GM23338 (cell line): ENCODE results near the gene CD82. TPM values are rescaled to one million over a fixed set of nuclear protein-coding genes. Genes with fewer than 3 reads are reported as not detected.

Source experiments
- ATAC-seq: fragments of 200-7000 bp; cut with Tn5 transposase; 3 replicates; pipeline ENCODE4 v1.9.1; 2020
- DNase-seq: peaks from one replicate; pipeline ENCODE4 v3.0.0-alpha.2; 2015; ENCODE audit warnings: low spot score
- H2AFZ ChIP-seq: fragments of 200-600 bp; sonication (generic); 2 replicates; pipeline ENCODE4 v1.8.0; 2016; ENCODE audit warnings: antibody characterized with exemption, mild to moderate bottlenecking, moderate library complexity
- H3F3A ChIP-seq: fragments of 200-600 bp; sonication (generic); replicated peaks from 2 replicates; pipeline ENCODE4 v1.8.0; 2017; ENCODE audit warnings: antibody characterized with exemption, mixed run types, low read depth
- H3K27ac ChIP-seq: fragments of 200-600 bp; sonication (generic); 2 replicates; pipeline ENCODE4 v1.6.1; 2016; ENCODE audit warnings: low read depth
- H3K27me3 ChIP-seq: fragments of 200-600 bp; sonication (generic); 2 replicates; pipeline ENCODE4 v1.8.0; 2016; ENCODE audit warnings: mild to moderate bottlenecking, mixed run types, moderate library complexity; ENCODE audit not compliant: insufficient read depth
- H3K36me3 ChIP-seq: fragments of 200-600 bp; sonication (generic); 2 replicates; pipeline ENCODE4 v1.8.0; 2016; ENCODE audit warnings: mild to moderate bottlenecking; ENCODE audit not compliant: insufficient read depth
- H3K4me1 ChIP-seq: fragments of 200-600 bp; sonication (generic); 2 replicates; pipeline ENCODE4 v1.8.0; 2016; ENCODE audit warnings: mild to moderate bottlenecking, moderate library complexity; ENCODE audit not compliant: insufficient read depth
- H3K4me2 ChIP-seq: fragments of 200-600 bp; sonication (generic); 2 replicates; pipeline ENCODE4 v1.7.1; 2017; ENCODE audit warnings: mixed run types
- H3K4me3 ChIP-seq: fragments of 200-600 bp; sonication (generic); 2 replicates; pipeline ENCODE4 v1.6.1; 2016; ENCODE audit warnings: mixed run types
- H3K79me2 ChIP-seq: fragments of 200-600 bp; sonication (generic); replicated peaks from 2 replicates; pipeline ENCODE4 v1.8.0; 2017; ENCODE audit warnings: mild to moderate bottlenecking; ENCODE audit not compliant: insufficient read depth
- H3K9me2 ChIP-seq: fragments of 200-600 bp; sonication (generic); 2 replicates; pipeline ENCODE4 v1.8.0; 2017; ENCODE audit not compliant: insufficient read depth
- H4K20me1 ChIP-seq: fragments of 200-600 bp; sonication (generic); replicated peaks from 2 replicates; pipeline ENCODE4 v1.8.0; 2017; ENCODE audit warnings: mild to moderate bottlenecking; ENCODE audit not compliant: insufficient read depth
- H3K27ac Mint-ChIP-seq: 2 replicates; pipeline ENCODE4 v1.8.0; 2020; ENCODE audit warnings: inconsistent platforms, mild to moderate bottlenecking, moderate library complexity, mixed read lengths
- H3K27me3 Mint-ChIP-seq: 3 replicates; pipeline ENCODE4 v1.8.0; 2022; ENCODE audit warnings: low read depth, mild to moderate bottlenecking, moderate library complexity, mixed read lengths, inconsistent platforms; ENCODE audit not compliant: insufficient read depth, poor library complexity
- H3K36me3 Mint-ChIP-seq: 3 replicates; pipeline ENCODE4 v1.8.0; 2021; ENCODE audit warnings: low read depth, mild to moderate bottlenecking, inconsistent platforms, moderate library complexity, mixed read lengths
- H3K4me1 Mint-ChIP-seq: 3 replicates; pipeline ENCODE4 v1.8.0; 2020; ENCODE audit warnings: mild to moderate bottlenecking, inconsistent platforms, mixed read lengths
- H3K4me3 Mint-ChIP-seq: 3 replicates; pipeline ENCODE4 v1.8.0; 2021; ENCODE audit warnings: moderate library complexity, mild to moderate bottlenecking, inconsistent platforms, mixed read lengths
- H3K9me3 Mint-ChIP-seq: 3 replicates; pipeline ENCODE4 v1.8.0; 2020; ENCODE audit warnings: moderate library complexity, mild to moderate bottlenecking, inconsistent platforms, mixed read lengths
- JUNB ChIP-seq: IDR thresholded peaks from one replicate; pipeline ENCODE4 v1.6.1; 2016; ENCODE audit warnings: antibody characterized with exemption; ENCODE audit not compliant: unreplicated experiment
- POLR2AphosphoS5 ChIP-seq: IDR thresholded peaks from 2 replicates; pipeline ENCODE4 v1.6.1; 2016; ENCODE audit warnings: antibody characterized with exemption, low read depth
- ZNF331 ChIP-seq: fragments of 250-450 bp; sonication (Bioruptor Pico); IDR thresholded peaks from 2 replicates; pipeline ENCODE4 v1.5.0; 2020; ENCODE audit warnings: low read depth, mild to moderate bottlenecking, moderate library complexity
- ZNF462 ChIP-seq: fragments of 250-450 bp; sonication (Bioruptor Pico); IDR thresholded peaks from 2 replicates; pipeline ENCODE4 v1.5.0; 2020; ENCODE audit warnings: mild to moderate bottlenecking, moderate library complexity
- polyA plus RNA-seq: library from polyadenylated mRNA; unstranded; fragments of >200 nt; fragmentation: Nextera tagmentation; extraction: Ambion mirVana; gene quantifications from 2 replicates; pipeline ENCODE4 v1.2.1, GENCODE V29; 2016
- total RNA-seq: library from RNA; depleted of rRNA; stranded (reverse); fragments of >200 nt; shearing (Covaris generic); gene quantifications from 2 replicates; pipeline ENCODE4 v1.2.3, GENCODE V29; 2014
- TF ChIP-seq, protein P1 (sequence below): IDR thresholded peaks from one replicate; pipeline ENCODE4 v1.6.1; 2018; ENCODE audit warnings: antibody characterized with exemption; ENCODE audit not compliant: unreplicated experiment

The CD82 gene
- total and polyA plus RNA-seq, 2 experiments from 2014 or later = 4.4 to 4.9 TPM

GRCh38 chr11:44531636-44532035 is 33.8 kb upstream of the CD82 start:
- Histone ChIP-seq H3K27ac (no peak overlapping the region), H3K27me3 (no peaks in the 10 kb centered on the region), H3K4me2 (no peak overlapping the region), H2AFZ (no peak overlapping the region), H3K4me3 (no peak overlapping the region), H3K4me1 (peaks cover 2% of the 10 kb centered on the region; the same call in 1 of the 2 replicates), H3K36me3 (no peaks in the 10 kb centered on the region), H3K9me2 (no peaks in the 10 kb centered on the region), H4K20me1 (no peaks in the 10 kb centered on the region), H3F3A (no peaks in the 10 kb centered on the region), H3K79me2 (no peaks in the 10 kb centered on the region)
- Mint-ChIP-seq H3K4me1 (peaks cover 22% of the 10 kb centered on the region), H3K27ac (no peak overlapping the region), H3K9me3 (no peaks in the 10 kb centered on the region), H3K4me3 (no peak overlapping the region), H3K27me3 (peaks cover 24% of the 10 kb centered on the region), H3K36me3 (no peaks in the 10 kb centered on the region)
- DNase-seq = no peak
- TF ChIP-seq ZNF331 (CRISPR knock-in tag) = no peak
- TF ChIP-seq JUNB = no peak
- TF ChIP-seq, protein P1, sequence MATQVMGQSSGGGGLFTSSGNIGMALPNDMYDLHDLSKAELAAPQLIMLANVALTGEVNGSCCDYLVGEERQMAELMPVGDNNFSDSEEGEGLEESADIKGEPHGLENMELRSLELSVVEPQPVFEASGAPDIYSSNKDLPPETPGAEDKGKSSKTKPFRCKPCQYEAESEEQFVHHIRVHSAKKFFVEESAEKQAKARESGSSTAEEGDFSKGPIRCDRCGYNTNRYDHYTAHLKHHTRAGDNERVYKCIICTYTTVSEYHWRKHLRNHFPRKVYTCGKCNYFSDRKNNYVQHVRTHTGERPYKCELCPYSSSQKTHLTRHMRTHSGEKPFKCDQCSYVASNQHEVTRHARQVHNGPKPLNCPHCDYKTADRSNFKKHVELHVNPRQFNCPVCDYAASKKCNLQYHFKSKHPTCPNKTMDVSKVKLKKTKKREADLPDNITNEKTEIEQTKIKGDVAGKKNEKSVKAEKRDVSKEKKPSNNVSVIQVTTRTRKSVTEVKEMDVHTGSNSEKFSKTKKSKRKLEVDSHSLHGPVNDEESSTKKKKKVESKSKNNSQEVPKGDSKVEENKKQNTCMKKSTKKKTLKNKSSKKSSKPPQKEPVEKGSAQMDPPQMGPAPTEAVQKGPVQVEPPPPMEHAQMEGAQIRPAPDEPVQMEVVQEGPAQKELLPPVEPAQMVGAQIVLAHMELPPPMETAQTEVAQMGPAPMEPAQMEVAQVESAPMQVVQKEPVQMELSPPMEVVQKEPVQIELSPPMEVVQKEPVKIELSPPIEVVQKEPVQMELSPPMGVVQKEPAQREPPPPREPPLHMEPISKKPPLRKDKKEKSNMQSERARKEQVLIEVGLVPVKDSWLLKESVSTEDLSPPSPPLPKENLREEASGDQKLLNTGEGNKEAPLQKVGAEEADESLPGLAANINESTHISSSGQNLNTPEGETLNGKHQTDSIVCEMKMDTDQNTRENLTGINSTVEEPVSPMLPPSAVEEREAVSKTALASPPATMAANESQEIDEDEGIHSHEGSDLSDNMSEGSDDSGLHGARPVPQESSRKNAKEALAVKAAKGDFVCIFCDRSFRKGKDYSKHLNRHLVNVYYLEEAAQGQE = no peak
- TF ChIP-seq ZNF462 (CRISPR knock-in tag) = no peak
- TF ChIP-seq POLR2AphosphoS5 = no peak
- no peak for ATAC-seq
